Stimulated activated effector memory CD8-positive, alpha-beta T cell treated with anti-CD3 and anti-CD28 coated beads, Interleukin-12 subunit alpha, Interleukin-12 subunit beta, amount 100 ng/mL, for 72 hours (primary cell): ENCODE measurements around the gene GAMT.
A peak's percentile ranks its signal among the peaks of the same experiment; 100 is the strongest.

Source experiments
- ATAC-seq: fragments of 150-1000 bp; cut with Tn5 transposase; 2 replicates; pipeline ENCODE4 v1.10.0; 2021
- DNase-seq, 2 donors: peaks; one replicate each; pipeline ENCODE4 v3.0.0; 2021 to 2022; ENCODE audit warnings: low spot score in 2 of 2
- H3K27ac Mint-ChIP-seq: one replicate; pipeline ENCODE4 v1.8.0; 2022; ENCODE audit warnings: mild to moderate bottlenecking, mixed read lengths
- H3K36me3 Mint-ChIP-seq: one replicate; pipeline ENCODE4 v1.8.0; 2022; ENCODE audit warnings: mild to moderate bottlenecking, mixed read lengths
- H3K4me1 Mint-ChIP-seq: one replicate; pipeline ENCODE4 v1.8.0; 2022; ENCODE audit warnings: mixed read lengths
- H3K4me3 Mint-ChIP-seq: one replicate; pipeline ENCODE4 v1.8.0; 2022; ENCODE audit warnings: mild to moderate bottlenecking, mixed read lengths
- H3K9me3 Mint-ChIP-seq: one replicate; pipeline ENCODE4 v1.8.0; 2022; ENCODE audit warnings: mixed read lengths

The GAMT gene

DNA sequence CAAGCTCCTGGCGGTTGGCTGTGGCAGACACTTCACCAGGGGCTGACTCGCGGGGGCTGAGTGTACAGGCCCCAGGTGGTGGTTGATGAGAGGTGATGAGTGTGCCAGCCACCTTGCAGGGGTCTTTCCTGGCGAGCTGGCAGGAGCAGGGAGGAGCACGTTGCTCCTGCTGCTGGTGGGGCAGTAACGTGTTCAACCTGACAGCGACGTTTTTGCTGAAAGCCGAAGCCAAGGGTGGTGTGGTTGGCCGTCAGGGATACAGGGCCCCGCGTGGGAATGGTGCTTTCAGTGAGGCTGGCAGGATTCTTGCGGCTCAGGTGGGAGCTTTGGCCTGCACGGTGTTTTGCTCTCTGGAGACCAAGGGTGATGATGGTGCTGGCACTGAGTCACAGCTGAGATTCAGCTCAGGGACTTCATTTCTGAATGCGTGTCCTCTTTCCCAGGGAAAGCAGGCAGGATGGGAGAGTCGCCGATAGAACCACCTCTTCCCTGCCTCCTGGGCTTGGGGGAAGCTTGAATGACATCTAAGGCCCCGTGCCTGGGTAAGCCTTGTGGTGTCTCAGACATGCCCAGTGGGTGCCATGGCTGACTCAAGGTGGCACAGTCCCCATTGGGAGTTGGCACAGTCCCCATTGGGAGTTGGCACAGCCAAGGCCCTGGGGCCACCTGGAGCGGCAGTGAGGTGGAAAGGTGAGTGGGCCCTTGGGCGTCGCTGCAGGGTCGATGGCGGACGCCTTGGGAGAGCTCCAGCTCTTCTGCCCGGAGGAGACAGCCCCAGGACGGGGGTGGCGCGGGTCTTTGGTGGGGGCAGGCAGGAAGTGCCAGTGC, 14.9 kb upstream of the GAMT start:
- Mint-ChIP-seq H3K4me1 (peaks cover 55% of the 10 kb centered on the region), H3K27ac (peak overlapping the region; percentile 86), H3K4me3 (peak overlapping the region; percentile 45), H3K36me3 (peaks cover 95% of the 10 kb centered on the region), H3K9me3 (no peaks in the 10 kb centered on the region)
- no peak for ATAC-seq
- DNase-seq: no peak

DNA sequence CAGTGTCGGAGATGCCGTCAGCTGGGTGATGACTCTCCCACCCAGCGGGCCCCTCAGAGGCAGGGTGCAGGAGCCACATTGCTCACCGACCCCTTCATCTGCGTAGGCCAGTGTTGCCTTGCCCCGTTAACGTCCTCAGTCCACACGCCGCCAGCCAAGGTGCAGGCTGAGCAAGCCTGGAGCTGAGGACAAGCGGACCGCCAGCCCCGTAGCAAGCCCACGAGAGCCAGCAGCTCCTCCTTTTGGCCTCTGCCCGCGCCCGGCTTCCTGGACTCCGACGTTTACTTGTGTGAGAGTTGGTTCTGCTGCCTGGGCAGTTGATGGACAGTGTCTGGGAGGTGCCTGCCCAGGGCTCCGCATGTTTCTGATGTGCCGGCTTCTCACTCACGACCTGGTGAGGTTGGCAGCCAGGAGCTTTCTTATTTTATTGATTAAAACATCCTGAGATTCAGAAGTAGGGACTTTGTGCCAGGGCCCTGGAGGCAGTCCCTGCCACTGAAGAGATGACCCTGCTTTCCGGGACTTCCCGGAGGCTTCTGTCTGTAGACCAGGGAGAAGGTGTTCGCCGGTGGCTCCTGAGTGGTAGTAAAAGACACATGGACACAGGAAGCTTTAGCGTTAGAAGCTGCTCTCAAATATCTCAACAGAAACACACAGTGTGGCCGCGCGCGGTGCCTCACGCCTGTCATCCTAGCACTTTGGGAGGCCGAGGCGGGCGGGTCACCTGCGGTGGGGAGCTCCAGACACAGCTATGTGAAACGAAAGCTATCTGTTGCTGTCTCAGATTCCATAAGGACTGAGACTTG, 11.9 kb upstream of the GAMT start:
- Mint-ChIP-seq H3K27ac (peak overlapping the region; percentile 56), H3K4me1 (peaks cover 81% of the 10 kb centered on the region), H3K9me3 (no peaks in the 10 kb centered on the region), H3K36me3 (peaks cover 93% of the 10 kb centered on the region), H3K4me3 (peak overlapping the region; percentile 44)
- ATAC-seq: no peak
- DNase-seq: no peak

DNA sequence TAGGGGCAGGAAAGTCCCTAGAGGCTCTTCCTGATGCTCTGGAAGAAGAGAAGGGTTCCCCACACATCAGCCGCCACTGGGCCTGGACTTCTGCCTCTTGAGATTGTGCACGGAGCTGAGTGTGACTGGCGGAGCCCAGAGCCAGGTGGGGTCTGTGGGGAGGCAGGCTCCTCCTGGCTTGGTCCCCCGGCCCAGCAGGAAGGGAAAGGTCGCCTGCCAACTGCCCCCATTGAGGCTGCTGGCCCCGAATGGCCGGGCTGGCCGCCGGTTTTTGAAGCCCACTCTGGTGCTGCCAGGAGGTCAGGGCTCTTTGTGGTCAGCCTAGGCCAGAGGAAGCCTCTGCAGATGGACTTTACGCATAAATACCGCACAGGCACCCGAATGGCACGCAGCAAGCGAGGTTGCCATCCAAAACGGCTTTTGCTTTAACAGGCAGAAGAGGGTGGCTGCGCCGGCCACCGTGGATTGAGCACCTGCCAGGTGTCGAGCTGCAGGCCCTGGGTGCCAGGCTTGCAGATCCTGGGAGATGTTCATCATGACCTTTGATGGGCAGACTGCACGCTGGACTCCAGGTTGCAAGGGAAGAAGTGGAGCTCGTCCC, 11.1 kb upstream of the GAMT start:
- H3K4me1 Mint-ChIP-seq: peaks cover 76% of the 10 kb centered on the region

DNA sequence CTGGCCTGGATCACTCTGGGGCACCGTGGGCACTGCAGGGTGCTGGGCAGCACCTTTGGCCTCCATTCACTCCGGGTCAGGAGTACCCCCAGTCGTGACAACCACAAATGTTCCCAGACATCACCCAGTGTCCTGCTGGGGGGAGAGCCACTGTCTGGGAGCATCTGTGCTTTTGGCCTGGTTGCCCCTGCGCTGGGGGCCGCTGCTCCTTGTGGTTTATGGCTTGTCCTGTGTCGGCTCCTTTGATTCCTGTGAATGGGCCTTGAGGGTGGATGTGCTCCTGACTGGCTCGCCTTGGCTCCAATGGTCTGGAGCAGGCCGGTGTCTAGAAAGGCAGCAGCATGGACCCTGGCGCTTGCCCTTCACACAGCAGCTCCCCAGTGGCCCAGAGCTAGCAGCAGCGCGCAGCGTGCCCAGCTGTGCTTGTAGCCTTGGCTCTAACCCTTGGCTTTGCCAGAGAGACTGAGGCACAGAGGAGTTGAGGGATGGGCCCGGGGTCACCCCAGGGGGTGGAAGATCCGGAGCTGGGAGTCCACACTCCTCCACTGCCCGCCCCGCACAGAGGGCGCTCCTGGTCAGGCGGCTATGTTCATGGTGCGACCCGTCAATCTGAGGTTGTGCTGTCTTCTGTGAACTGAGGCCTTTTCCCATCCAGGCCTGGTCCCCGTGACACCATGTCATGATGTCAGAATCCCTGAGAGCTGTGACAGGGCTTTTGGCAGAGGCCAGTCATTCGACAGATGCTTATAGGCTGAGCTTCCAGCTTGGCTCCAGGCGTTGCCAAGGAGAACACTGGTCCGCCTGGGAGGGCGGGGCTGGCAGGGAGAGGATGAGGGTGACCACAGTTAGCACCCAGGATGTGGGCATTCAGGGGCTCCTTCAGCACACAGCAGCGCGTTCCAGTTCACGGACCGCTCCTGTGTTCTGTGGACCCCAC, 10.2 kb upstream of the GAMT start:
- peak overlapping the region; percentile 87 for H3K27ac Mint-ChIP-seq
- H3K36me3 Mint-ChIP-seq: peaks cover 77% of the 10 kb centered on the region
- H3K9me3 Mint-ChIP-seq: no peaks in the 10 kb centered on the region
- ATAC-seq: peak; percentile 27
- peak in 1 of 2 donors; percentile 71 for DNase-seq
- H3K4me1 Mint-ChIP-seq: peaks cover 72% of the 10 kb centered on the region
- peak overlapping the region; percentile 93 for H3K4me3 Mint-ChIP-seq

More for the DNA sequence above, 11.1 kb upstream of the GAMT start:
- DNase-seq (no peak), ATAC-seq (no peak)
- Mint-ChIP-seq H3K36me3 (peaks cover 85% of the 10 kb centered on the region), H3K9me3 (no peaks in the 10 kb centered on the region), H3K27ac (peak overlapping the region; percentile 87), H3K4me3 (peak overlapping the region; percentile 93)

DNA sequence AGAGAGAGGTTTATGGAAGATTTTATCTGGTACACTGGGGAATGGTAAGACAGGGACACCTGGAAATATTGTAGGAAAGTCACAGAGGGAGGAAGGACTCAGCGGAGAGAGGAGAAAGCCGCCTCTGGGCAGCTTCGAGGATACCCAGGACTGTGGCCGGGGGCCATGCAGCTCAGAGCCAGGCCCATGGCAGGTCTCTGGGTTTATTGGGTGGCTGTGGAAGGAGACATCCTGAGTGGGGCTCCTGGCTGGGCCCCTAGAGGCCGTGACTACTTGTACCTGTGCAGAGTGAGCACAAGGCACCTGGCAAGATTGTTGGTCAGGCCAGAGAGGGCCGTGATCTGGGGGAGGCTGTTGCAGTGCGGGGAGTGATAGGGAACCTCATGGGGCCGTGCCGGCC, 9.4 kb upstream of the GAMT start:
- Mint-ChIP-seq H3K9me3 (no peaks in the 10 kb centered on the region), H3K27ac (peak overlapping the region; percentile 87), H3K4me3 (peak overlapping the region; percentile 93), H3K4me1 (peaks cover 67% of the 10 kb centered on the region), H3K36me3 (peaks cover 69% of the 10 kb centered on the region)
- ATAC-seq (no peak), DNase-seq (no peak)

DNA sequence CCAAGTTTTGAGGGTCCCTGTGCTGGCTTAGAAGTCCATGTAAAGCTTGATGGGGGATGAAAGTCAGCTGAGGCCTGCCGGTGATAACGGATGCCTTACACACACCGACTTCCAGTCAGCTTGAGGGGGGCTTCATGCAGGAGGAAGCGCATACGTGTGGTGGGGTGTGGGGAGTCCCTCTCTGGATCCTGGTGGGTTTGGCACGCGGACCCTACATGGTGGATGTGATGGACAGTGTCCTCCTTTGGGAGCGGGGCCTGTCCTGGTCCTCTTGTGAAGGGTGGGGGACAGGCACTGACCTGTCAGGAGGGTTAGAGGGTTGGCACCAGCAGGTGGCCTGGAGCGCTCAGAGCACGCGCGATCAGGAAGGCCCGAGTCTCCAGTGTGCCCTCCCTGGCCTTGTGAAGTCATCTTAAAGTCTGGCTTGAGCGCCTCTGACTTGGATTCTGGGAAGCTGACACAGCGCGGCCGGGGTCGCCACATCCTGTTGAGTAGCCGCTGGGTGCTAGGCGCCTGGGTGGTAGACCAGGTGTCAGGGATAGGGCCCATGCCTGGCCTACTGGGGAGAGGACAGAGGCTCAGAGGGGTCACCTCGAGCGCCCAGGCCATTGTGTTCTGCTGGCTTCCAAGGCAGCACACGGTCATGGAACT, 8.9 kb upstream of the GAMT start:
- DNase-seq (no peak), ATAC-seq (peak; percentile 1)
- no peaks in the 10 kb centered on the region for H3K9me3 Mint-ChIP-seq
- peak overlapping the region; percentile 93 for H3K4me3 Mint-ChIP-seq
- H3K4me1 Mint-ChIP-seq: peaks cover 62% of the 10 kb centered on the region
- H3K27ac Mint-ChIP-seq: peak overlapping the region; percentile 87
- peaks cover 64% of the 10 kb centered on the region for H3K36me3 Mint-ChIP-seq

DNA sequence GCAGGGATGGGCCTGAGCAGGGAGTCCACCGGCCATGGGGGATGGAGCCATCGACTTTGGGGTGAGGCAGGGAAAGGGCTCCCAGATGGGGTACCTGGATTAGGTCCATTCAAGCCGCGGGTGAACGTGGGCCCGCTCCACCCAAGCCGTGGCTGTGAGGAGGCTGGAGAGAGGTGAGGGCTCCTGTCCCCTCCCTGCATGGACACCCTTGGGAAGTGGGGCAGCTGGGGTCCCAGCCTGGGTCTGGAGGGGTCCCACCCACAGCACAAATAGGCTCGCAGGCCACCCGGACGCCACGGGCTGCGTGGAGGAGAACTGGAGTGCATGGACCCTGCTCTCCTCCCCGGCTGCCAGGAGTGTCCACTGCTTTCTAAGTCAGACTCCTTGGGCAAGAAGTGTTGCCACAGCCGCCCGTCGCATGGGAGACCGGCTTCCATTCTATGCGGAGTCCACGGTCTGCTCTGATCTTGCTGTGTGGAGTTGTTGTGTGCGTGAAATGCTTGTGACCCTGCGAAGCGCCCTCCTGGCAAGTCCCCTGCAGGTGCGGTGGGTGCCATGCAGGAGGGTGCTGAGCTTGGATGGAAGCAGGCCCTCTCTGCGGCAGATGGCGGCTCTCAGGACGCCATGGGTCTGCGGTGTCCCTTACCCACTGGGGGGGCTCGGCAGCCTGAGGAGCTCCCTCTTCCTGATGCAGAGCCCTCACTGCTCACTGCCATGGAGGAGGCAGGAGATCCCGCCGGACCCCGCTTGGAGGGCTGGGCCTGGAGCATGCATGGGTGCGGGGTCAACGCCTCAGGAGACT, 8.1 kb upstream of the GAMT start:
- peaks cover 56% of the 10 kb centered on the region for H3K4me1 Mint-ChIP-seq
- DNase-seq (no peak), ATAC-seq (no peak)
- peaks cover 55% of the 10 kb centered on the region for H3K36me3 Mint-ChIP-seq
- no peaks in the 10 kb centered on the region for H3K9me3 Mint-ChIP-seq
- H3K4me3 Mint-ChIP-seq: peak overlapping the region; percentile 93
- H3K27ac Mint-ChIP-seq: peak overlapping the region; percentile 87

DNA sequence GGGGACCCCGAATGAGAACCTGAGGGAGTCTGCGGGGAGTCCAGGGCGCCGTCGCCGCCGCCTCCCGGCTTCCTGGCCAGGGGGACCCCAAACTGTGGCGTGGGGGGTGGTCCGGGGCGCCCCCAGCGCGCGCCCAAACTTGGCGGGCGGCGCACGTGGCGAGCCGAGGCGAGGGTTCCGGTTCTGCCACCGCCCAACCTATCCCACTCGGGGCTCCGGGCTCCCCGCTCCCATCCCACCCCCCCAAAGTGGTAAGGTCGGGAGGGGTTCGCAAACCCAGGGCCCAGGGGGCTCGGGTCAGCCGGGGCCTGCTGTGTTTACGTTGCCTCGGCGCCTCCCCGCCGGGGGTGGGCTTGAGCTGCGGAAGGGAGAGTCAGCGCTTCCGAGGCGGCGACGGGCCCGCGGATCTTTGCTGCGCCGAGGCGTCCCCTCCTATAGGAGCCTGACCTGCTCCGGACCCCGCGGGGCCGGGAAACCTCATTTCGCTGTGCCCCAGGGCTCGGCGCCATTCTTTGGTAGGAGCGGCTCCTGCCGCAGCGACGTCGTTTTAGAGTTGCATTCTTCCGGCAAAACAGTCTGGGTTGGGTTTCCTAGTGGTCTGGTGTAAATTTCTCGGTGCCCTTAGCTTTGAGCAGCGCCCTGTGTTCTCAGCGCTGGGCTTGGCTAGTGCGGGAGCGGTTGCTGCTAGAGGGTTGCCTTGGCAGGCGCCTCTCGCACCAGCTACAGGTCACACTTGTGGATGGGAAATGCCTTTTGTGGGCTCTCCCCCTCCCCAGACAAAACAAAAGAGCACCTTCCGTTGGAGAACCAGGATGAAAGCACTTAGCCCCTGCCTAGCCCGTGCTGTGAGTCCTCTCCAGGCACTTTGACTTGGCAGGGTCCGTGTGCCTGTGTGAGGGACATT, 7.2 kb upstream of the GAMT start:
- peak overlapping the region; percentile 93 for H3K4me3 Mint-ChIP-seq
- H3K4me1 Mint-ChIP-seq: peaks cover 54% of the 10 kb centered on the region
- peak overlapping the region; percentile 87 for H3K27ac Mint-ChIP-seq
- H3K36me3 Mint-ChIP-seq: peaks cover 47% of the 10 kb centered on the region
- DNase-seq: peak; percentile 41 to 76
- no peaks in the 10 kb centered on the region for H3K9me3 Mint-ChIP-seq
- ATAC-seq: peak; percentile 24

DNA sequence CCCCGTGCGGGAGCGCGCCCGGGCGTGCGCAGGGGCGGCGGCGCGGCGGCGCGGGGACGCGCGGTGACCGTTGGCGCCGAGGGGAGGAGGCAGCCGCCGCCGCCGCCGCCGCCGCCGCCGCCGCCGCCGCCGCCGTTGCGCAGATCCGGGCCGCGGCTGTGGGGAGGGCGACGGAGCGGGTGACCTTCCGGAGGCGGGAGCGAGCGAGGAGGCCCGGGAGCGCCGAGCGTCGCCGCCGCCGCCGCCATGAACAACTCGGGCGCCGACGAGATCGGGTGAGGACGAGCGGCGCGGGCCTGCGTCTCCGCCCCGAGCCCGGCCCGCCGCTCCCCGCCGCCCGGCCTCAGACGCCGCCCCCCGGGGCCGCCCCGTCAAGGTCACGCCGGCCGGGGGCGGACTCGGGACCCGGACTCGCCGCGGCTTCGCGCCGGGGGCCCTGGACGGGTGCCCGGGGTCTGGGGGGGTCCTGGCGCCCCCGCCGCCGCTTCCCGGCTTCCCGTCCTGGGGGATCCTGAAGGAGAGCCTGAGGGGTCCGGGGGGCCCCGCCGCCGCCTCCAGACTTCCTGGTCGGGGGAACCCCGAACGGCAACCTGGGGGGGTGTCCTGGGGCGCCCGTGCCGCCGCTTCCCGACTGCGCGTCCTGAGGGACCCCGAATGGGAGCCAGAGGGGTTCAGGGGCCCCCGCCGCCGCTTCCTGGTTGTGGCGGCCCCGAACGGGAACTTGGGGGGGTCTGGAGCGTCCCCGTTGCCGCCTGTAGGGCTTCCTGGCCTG, 6.4 kb upstream of the GAMT start, which contains the start of gene DAZAP1:
Gene DAZAP1, plus strand, starts transcription at position 59 of the 772 bp plus-strand sequence. Its CDS starts 188 bp downstream, at position 247.
- Mint-ChIP-seq H3K4me3 (peak within 1 kb of the TSS; percentile 93), H3K36me3 (peaks cover 39% of the 10 kb centered on the region), H3K4me1 (peaks cover 49% of the 10 kb centered on the region), H3K9me3 (no peaks in the 10 kb centered on the region), H3K27ac (peak within 1 kb of the TSS; percentile 87)
- ATAC-seq (peak; percentile 43), DNase-seq (peak; percentile 50 to 78)

DNA sequence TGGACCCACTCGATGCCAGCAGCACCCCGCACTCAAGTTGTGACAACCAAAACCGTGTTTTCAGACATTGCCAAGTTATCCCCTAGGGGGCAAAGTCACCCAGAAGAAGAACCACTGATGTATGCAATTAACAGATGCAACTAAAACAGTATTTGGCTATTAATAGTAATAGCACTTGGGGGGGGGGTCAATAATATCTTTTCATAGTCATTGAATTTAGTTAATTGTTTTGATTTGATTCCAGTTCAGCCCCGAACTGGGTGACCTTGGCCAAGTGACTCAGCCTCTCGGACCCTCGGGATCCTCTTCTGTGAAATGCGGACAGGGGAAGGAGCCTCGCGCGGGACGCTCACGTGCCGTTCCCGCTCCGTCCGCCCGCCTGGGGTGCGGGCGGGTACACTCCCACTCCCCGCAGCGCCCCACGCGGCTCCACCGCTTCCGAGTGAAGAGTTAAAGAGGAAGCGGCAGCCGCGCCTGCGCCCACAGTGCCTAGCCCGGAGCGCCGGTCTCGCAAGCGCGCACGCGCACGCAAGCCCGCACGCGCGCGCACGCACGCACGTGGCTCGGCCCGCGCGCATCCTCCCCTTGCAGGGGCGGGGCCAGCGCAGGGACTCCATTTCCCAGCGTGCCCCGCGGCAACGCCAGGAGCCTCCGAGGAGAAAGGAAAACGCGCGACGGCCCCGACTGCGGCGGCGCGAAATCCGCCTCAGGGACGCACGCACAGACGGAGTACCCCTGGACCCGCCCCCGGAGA, 5.6 kb upstream of the GAMT start:
- ATAC-seq: peak; percentile 84
- peak; percentile 100 for DNase-seq
- peaks cover 44% of the 10 kb centered on the region for H3K4me1 Mint-ChIP-seq
- peak overlapping the region; percentile 93 for H3K4me3 Mint-ChIP-seq
- peaks cover 36% of the 10 kb centered on the region for H3K36me3 Mint-ChIP-seq
- no peaks in the 10 kb centered on the region for H3K9me3 Mint-ChIP-seq
- H3K27ac Mint-ChIP-seq: peak overlapping the region; percentile 81

DNA sequence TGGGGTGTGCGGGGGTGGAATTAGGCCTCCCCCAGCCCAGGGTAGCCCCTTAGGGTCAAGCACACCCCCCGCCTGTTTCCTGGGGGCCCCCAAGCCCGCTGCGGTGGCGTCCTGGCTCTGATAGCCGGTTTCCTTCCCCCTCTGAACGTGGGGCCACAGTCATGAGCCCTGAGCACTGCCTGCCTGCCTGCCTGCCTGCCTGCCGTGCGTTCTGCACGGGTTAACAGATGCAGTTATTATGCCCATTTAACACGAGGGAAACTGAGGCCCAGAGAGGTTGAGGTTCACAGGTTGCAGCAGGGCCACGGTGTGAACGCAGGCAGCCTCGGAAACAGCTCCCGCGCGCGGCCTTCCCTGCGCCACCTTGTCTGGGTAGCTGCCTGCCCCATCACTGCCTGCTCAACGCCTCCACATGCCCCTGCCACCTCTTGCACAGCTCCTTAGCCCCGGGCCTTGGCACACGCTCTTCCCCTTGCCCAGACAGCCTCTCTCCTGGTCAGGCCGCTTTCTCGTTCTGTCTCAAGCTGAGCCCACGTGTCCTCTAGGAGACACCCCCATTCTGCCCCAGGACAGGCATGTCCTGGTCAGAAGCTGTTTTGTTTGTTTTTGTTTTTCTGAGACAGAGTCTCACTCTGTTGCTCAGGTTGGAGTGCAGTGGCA, 1.2 kb upstream of the GAMT start:
- H3K27ac Mint-ChIP-seq: no peak overlapping the region
- H3K4me3 Mint-ChIP-seq: peak overlapping the region; percentile 53
- no peaks in the 10 kb centered on the region for H3K9me3 Mint-ChIP-seq
- peaks cover 11% of the 10 kb centered on the region for H3K4me1 Mint-ChIP-seq
- DNase-seq: no peak
- ATAC-seq: no peak
- H3K36me3 Mint-ChIP-seq: no peaks in the 10 kb centered on the region
